GM12801 (cell line): ENCODE measurements around the gene MEGF11.

Experiments
- CTCF ChIP-seq: IDR thresholded peaks from one replicate; pipeline ENCODE4 v1.5.1; 2011; ENCODE audit warnings: control low read depth; ENCODE audit not compliant: insufficient read length; ENCODE audit errors: extremely low read depth

MEGF11 gene

GRCh38 chr15:66171841-66172240 lies 81.7 kb downstream of the MEGF11 start:
- no peak for TF ChIP-seq CTCF

GRCh38 chr15:66170716-66171115 lies 82.8 kb downstream of the MEGF11 start:
- no peak for TF ChIP-seq CTCF

GRCh38 chr15:66170042-66170441 lies 83.5 kb downstream of the MEGF11 start:
- TF ChIP-seq CTCF = no peak

GRCh38 chr15:66169625-66170024 lies 83.9 kb downstream of the MEGF11 start:
- no peak for TF ChIP-seq CTCF

GRCh38 chr15:66169023-66169422 lies 84.5 kb downstream of the MEGF11 start:
- TF ChIP-seq CTCF = no peak

- TF ChIP-seq CTCF = no peak
These were observed 85.7 kb downstream of the MEGF11 start for GRCh38 chr15:66167854-66168253.

GRCh38 chr15:66165856-66166255 lies 87.7 kb downstream of the MEGF11 start:
- no peak for TF ChIP-seq CTCF

GRCh38 chr15:66164788-66165187 lies 88.8 kb downstream of the MEGF11 start:
- no peak for TF ChIP-seq CTCF
